Right lobe of liver (tissue), 6 donors: Measurements from ENCODE around the gene LGALS9. TPM values are rescaled to one million over a fixed set of nuclear protein-coding genes. Genes with fewer than 3 reads are reported as not detected.
"Not testable (repeated sequence)": the region's sequence is repeated elsewhere in the genome, so short reads cannot be mapped to it uniquely, and the experiment has no call there.

Experiments used
- ATAC-seq, 4 donors: fragments of 200-7000 bp; cut with Tn5 transposase; one replicate each; pipeline ENCODE4 v1.9.1; 2020; ENCODE audit warnings: mild to moderate bottlenecking in 4 of 4, moderate library complexity in 4 of 4
- DNase-seq, 3 donors: peaks; one replicate each; pipeline ENCODE4 v3.0.0-alpha.2; 2020
- H3K27ac ChIP-seq, 3 donors: fragments of 200-600 bp; one replicate each; pipeline ENCODE4 v1.8.0; 2022
- H3K27me3 ChIP-seq, 2 donors: fragments of 200-600 bp; one replicate each; pipeline ENCODE4 v1.8.0; 2022
- H3K36me3 ChIP-seq, 4 donors: fragments of 200-600 bp; sonication (generic) in 1 of 4; one replicate each; pipeline versions ENCODE4 v1.5.1 to v1.8.0; 2017 to 2022; ENCODE audit warnings: control low read depth in 1 of 4
- H3K4me1 ChIP-seq, 4 donors: fragments of 200-600 bp; sonication (generic) in 1 of 4; one replicate each; pipeline versions ENCODE4 v1.5.1 to v1.8.0; 2017 to 2022; ENCODE audit warnings: control low read depth in 1 of 4
- H3K4me3 ChIP-seq, 3 donors: fragments of 200-600 bp; one replicate each; pipeline ENCODE4 v1.8.0; 2022
- H3K9me3 ChIP-seq, 4 donors: fragments of 200-600 bp; sonication (generic) in 1 of 4; one replicate each; pipeline versions ENCODE4 v1.5.1 to v1.8.0; 2017 to 2022; ENCODE audit warnings: control low read depth in 1 of 4
- CTCF ChIP-seq, 4 donors: fragments of 200-600 bp in 3 of 4; fragments of 450-650 bp in 1 of 4; IDR thresholded peaks; one replicate each; pipeline versions ENCODE4 v1.5.1 to v1.8.0; 2016 to 2022; ENCODE audit warnings: antibody characterized with exemption in 4 of 4, mild to moderate bottlenecking in 2 of 4
- POLR2A ChIP-seq: fragments of 450-650 bp; IDR thresholded peaks from one replicate; pipeline ENCODE4 v1.6.1; 2017; ENCODE audit warnings: antibody characterized with exemption, mild to moderate bottlenecking
- WGBS: methylation state at CpG from one replicate; pipeline ENCODE4 v1.1.6; 2018; ENCODE audit warnings: low coverage, low lambda C conversion rate; ENCODE audit not compliant: insufficient coverage; ENCODE audit errors: missing lambda C conversion rate; 5-methylcytosine and 5-hydroxymethylcytosine counted together
- intact Hi-C, 2 donors: fragments of 100-400 bp; cut with DNase I; formaldehyde crosslinking; loops; one replicate each; pipeline versions ENCODE4 v1.11.2 to v1.14.1; 2022
- total RNA-seq, 6 experiments: library from RNA; depleted of rRNA in 2 of 6; stranded (reverse); fragments of >200 nt in 2 of 6; fragmentation: NEBNext Ultra II Directional in 3 of 6; extraction: Animal tissue kit (Norgen Biotek cat#: 25700) in 3 of 6; gene quantifications; one replicate each; pipeline versions ENCODE4 v1.1.0 to v1.2.4, GENCODE V29; 2016 to 2023
- donor health status: DM: no; HTN: yes; CAD: no.
- donor health status: DM: no; HTN: no; CAD: no.
- donor health status: DM: no; HTN: no; CAD: no.
- donor health status: DM: no; HTN: yes; CAD: no.
- donor health status: DM: no; HTN: yes; CAD: no.

Gene LGALS9
- total RNA-seq, 6 experiments from 2014 or later: 9.1 to 37.9 (median 12.4) TPM

- no CpG with 5 or more reads among the region's 12 CpGs for WGBS
- no peaks in the 10 kb centered on the region for H3K9me3 ChIP-seq
- TF ChIP-seq POLR2A: no peak
- TF ChIP-seq CTCF (IDR thresholded peaks at IDR 0.05): no peak
- no peaks in the 10 kb centered on the region for H3K36me3 ChIP-seq
- no peak overlapping the region for H3K4me3 ChIP-seq
- intact Hi-C loops: no loop called here
- peak in 1 of 3 donors; percentile 36 for DNase-seq
- H3K27me3 ChIP-seq: no peaks in the 10 kb centered on the region
- no peak overlapping the region for H3K27ac ChIP-seq
- no peak for ATAC-seq
- no peaks in the 10 kb centered on the region for H3K4me1 ChIP-seq
These were observed 40.0 kb downstream of the LGALS9 start for GRCh38 chr17:27670791-27671590.

- Histone ChIP-seq H3K9me3 (no peaks in the 10 kb centered on the region), H3K4me3 (no peak overlapping the region), H3K27ac (no peak overlapping the region), H3K36me3 (no peaks in the 10 kb centered on the region), H3K27me3 (no peaks in the 10 kb centered on the region), H3K4me1 (no peaks in the 10 kb centered on the region)
- ATAC-seq (no peak), DNase-seq (no peak)
- WGBS: no CpG with 5 or more reads among the region's 2 CpGs
- intact Hi-C loops: no loop called here
- TF ChIP-seq CTCF (IDR thresholded peaks at IDR 0.05) (no peak), POLR2A (no peak)
These were observed 40.6 kb downstream of the LGALS9 start for GRCh38 chr17:27671591-27671910.

GRCh38 chr17:27671977-27672480 lies 41.0 kb downstream of the LGALS9 start:
- intact Hi-C loops, H3K36me3 ChIP-seq, H3K4me1 ChIP-seq, H3K27me3 ChIP-seq, H3K9me3 ChIP-seq, H3K4me3 ChIP-seq, ATAC-seq, H3K27ac ChIP-seq: not testable (repeated sequence)
- DNase-seq: peak in 1 of 3 donors; percentile 17
- WGBS: 45% methylated on average over 3 of the region's 6 CpGs

GRCh38 chr17:27674335-27674734 lies 43.3 kb downstream of the LGALS9 start:
- peak in 1 of 3 donors; percentile 38 for DNase-seq
- Histone ChIP-seq H3K4me3 (no peak overlapping the region), H3K27ac (no peak overlapping the region), H3K4me1 (no peaks in the 10 kb centered on the region), H3K9me3 (no peaks in the 10 kb centered on the region), H3K27me3 (no peaks in the 10 kb centered on the region), H3K36me3 (no peaks in the 10 kb centered on the region)
- intact Hi-C loops: no loop called here
- ATAC-seq: no peak
- WGBS: 67% methylated on average over 1 of the region's 6 CpGs
- no peak for TF ChIP-seq CTCF (IDR thresholded peaks at IDR 0.05)
- no peak for TF ChIP-seq POLR2A

GRCh38 chr17:27677191-27677590 lies 46.2 kb downstream of the LGALS9 start:
- Histone ChIP-seq H3K4me3 (no peak overlapping the region), H3K4me1 (no peaks in the 10 kb centered on the region), H3K27ac (no peak overlapping the region), H3K27me3 (no peaks in the 10 kb centered on the region), H3K9me3 (no peaks in the 10 kb centered on the region), H3K36me3 (no peaks in the 10 kb centered on the region)
- intact Hi-C loops: no loop called here
- DNase-seq (peak in 1 of 3 donors; percentile 34), ATAC-seq (no peak)
- TF ChIP-seq POLR2A (no peak), CTCF (IDR thresholded peaks at IDR 0.05) (no peak)
- 71% methylated on average over 1 of the region's 2 CpGs for WGBS

GRCh38 chr17:27686322-27686721 lies 55.3 kb downstream of the LGALS9 start:
- ATAC-seq, DNase-seq, H3K9me3 ChIP-seq, H3K36me3 ChIP-seq, intact Hi-C loops, H3K4me1 ChIP-seq, H3K4me3 ChIP-seq, H3K27ac ChIP-seq, H3K27me3 ChIP-seq: not testable (repeated sequence)
- 49% methylated on average over 2 of the region's 3 CpGs for WGBS
